Endothelial cell of umbilical vein (primary cell): ENCODE measurements around the gene HTT-AS.

ENCODE experiments used
- CTCF ChIP-seq, 2 donors: IDR thresholded peaks; 1 replicate in 1 of 2; 2 replicates in 1 of 2; pipeline ENCODE4 v1.5.1; 2011; ENCODE audit warnings: low read length in 2 of 2, mild to moderate bottlenecking in 2 of 2, moderate library complexity in 2 of 2, control low read depth in 1 of 2, inconsistent platforms in 1 of 2, low read depth in 1 of 2; ENCODE audit not compliant: insufficient read depth in 1 of 2; ENCODE audit errors: extremely low read depth in 1 of 2
- MAX ChIP-seq: IDR thresholded peaks from 2 replicates; pipeline ENCODE4 v1.6.1; 2011; ENCODE audit not compliant: insufficient read depth, insufficient read length
- POLR2AphosphoS5 ChIP-seq: IDR thresholded peaks from 2 replicates; pipeline ENCODE4 v1.6.1; 2012; ENCODE audit warnings: low read depth, mild to moderate bottlenecking, control low read depth, low read length, moderate library complexity; ENCODE audit not compliant: insufficient read depth

GRCh38 chr4:3098346-3098745, 24.0 kb upstream of the HTT-AS start:
- TF ChIP-seq MAX (no peak), POLR2AphosphoS5 (no peak), CTCF (IDR thresholded peaks at IDR 0.05; ENCODE audit: extremely low read depth in 1 of 2, insufficient read depth in 1 of 2, low read depth in 1 of 2, low read length in 2 of 2) (no peak)
